CD4-positive, alpha-beta T cell treated with Interleukin-15 for 4 hours (primary cell): ENCODE data around the gene SESTD1.
"Not testable (repeated sequence)": the region's sequence is repeated elsewhere in the genome, so short reads cannot be mapped to it uniquely, and the experiment has no call there.

Experiments used
- DNase-seq: peaks from one replicate; pipeline ENCODE4 v3.0.0-alpha.2; 2020; ENCODE audit warnings: low spot score

Gene SESTD1

DNA sequence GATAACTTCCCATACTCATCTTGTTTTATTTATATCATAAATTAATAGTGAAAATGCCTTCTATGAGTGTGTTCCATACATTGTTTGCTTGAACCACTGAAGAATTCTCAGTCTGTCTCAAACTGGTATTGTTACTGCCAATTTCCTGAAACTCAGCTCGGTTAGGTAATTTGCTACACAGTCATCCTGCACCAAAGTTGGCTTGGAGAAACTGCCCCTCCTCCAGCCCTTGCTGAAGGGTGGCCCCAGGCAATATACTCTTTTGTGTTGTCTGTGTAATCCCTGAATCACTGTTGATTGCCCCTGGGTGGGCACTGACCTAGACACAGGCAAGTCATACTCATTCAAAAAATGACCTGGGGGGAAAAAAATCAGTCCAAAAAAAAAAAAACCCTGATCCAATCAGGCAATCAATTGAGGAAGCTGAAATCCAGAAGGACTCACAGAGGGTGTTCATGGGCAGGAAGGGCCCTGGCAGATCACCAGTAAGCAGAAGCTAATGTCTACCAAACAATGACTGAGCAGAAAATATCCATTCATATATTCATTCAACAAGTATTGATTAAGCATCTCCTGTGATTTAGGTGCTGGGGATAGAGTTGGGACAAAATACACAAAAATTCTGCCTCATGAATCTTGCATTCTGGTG, 3.8 kb upstream of the SESTD1 start:
- DNase-seq, result no peak

DNA sequence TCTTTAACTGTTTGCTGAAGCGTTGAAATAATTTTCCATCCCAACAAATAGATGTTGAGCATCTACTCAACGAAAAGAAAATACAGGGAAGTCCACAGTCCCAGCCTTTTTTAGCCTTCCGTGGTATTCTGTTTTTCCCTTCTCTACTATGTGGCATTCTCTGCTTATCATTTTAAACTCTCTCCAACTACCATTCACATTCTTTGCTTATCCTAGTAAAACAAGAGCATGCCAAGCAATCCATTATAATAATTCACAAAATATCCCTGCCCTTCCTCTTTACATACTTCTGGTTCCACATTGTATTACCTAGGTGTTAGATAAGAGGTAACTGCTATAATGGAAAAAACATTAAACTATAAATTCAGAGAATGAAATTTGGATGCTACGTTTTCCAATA, 1.6 kb upstream of the SESTD1 start:
- no peak for DNase-seq

DNA sequence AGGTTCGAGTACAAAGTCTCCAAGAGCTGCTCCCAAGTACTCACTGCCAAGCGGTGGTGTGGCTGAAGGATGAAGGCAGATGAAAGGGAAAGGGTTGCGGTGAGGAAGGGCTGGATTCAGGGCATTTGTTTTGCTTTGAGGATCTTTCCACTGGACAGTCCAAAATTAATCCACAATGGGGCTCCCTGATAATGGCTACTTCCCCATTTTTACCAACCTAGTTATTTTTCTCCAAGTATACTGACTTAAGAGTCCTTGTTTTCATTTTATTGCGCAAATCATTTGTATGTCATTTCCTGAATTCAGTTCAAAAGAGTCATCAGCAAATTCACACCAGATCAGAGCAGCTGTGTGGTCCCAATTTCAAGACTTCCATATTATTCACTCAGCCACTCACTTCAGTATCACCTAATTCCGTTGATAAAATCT, 464 bp upstream of the SESTD1 start:
- no peak for DNase-seq

DNA sequence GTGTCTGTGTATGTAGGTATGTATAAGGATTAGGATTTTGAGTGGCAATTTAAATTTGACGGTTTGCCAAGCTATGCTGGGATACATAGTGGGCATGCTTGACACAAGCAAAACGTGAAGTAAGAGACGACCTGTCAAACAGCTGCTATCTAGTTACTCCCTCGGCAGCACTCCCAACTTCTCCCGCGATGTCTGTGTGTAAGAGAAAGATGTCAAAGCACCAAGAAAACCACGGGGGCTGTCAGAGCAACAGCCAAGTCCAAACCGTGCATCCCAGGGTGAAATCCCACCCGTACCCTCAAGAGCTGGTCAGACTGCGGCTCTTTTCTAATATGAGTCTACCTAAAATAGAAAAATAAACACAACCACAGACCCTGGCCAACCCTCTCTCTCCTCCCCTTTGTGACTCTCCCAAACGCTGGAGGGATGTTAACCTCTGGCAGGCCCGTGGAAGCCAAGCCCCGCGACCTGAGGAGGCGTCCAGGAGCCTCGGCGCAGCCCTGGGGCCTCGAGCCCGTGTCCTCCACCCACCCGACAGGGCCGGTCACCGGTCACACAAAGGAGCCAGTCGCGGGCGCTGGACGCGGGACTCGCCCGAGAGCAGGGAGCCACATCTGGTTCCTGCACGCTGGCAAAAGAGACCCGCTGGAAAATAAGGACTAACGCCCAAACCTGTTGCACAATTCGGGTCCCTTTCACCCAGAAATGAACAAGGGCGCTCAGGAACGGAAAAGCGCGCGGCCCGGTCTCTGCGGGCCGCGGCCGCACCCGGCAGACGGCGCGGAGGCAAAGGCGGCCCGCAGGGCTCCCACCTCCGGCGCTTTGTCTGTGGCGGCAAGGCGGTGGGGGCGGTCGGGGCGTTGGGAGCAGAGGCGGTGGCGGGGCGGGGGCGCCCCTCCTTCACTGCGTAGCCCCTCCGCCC, 925 bp downstream of the SESTD1 start:
- DNase-seq, result no peak

DNA sequence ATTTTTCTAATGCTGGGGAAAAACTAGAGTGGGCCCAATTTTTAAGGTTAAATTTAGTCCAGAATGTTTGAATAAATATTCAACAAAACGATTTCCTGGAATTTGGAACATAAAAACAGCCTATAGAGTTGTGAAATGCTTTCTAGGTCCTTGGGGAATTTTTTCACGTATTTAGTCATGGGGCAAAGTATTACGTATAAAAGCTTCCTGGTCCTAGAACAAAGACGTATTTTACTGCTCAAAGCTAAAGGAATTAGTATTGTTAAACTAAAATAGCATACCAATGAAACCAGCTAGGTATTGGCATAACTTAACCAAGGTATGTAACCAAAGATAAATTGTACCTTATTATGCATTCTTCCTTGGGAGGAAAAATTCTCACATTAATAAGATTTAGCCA, 1.6 kb downstream of the SESTD1 start:
- DNase-seq, result no peak

DNA sequence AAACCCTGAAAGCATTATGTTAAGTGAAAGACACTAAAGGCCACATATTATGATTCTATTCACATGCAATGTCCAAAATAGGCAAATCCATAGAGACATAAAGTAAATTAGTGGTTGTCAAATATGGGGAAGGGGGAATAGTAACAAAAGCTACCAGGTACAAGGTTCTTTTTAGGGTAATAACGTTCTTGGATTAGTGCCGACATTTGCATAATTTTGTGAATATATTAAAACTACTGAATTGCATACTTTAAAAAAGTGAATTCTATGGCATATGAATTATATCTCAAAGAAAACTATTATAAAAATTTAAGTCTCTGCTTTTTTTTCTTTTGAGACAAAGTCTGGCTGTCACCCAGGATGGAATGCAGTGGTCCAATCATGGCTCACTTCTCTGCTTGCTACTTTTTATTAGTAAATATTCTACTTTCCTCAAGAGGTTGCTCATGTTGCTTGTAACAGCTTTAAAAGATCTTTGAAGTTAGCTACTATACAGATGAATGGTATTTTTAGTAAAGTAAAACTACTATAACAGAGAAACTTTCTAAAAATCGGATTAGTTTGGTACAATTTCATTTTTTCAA, 2.5 kb downstream of the SESTD1 start:
- DNase-seq, result no peak

DNA sequence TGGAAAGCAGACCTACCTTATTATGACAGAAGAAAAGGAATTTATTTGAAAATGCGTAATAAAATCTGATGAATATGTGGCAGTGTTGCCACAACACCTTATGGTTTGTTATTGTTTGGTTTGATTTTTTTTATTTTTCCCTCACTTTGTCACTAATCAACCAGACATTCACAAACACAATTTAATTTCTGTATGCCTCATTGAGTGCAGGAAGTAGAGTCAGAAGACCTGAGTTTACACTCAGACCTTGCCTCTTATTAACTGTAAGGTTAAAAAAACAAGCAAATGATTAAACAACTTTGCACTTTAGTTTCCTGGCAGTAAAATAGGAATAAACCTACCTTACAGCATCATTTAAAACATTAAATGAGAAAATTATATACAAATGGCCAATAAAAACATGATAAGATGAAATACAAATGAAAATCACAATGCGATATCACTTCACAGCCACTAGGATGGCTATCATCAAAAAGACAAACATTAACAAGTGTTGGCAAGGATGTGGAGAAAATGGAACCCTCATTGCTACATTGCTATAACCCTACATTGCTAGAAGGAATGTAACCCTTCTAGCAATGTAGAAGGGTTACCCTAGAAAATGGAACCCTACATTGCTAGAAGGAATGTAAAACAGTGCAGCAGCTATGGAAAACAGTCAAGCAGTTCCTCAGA, 3.3 kb downstream of the SESTD1 start:
- DNase-seq, result no peak

DNA sequence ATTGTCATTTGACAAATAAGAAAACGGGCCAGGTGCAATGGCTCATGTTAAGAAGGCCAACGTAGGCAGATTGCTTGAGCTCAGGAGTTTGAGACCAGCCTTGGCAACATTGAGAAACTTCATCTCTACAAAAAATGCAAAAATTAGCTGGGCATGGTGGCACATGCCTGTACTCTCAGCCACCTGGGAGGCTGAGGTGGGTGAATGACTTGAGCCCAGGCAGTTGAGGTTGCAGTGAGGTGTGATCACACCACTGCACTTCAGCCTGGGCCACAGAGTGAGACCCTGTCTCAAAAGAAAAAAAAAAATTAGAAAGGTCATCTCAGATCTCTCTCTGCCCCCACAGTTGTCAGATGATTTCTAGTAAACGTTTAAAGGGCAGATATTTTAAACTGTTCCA, 4.4 kb downstream of the SESTD1 start:
- DNase-seq, result no peak

DNA sequence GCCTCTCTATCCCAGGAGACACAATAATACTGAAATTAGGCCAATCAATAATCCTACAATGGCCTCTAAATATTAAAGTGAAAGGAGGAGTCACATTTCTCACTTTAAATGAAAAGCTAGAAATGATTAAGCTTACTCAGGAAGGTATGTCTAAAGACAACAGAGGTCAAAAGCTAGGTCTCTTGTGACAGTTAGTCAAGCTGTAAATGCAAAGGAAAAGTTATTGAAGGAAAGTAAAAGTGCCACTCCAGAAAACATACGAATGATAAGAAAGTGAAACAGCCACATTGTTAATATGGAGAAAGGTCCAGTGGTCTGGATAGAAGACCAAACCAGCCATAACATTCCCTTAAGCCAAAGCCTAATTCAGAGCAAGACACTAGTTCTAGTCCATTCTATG, 9.5 kb downstream of the SESTD1 start:
- DNase-seq, result no peak

DNA sequence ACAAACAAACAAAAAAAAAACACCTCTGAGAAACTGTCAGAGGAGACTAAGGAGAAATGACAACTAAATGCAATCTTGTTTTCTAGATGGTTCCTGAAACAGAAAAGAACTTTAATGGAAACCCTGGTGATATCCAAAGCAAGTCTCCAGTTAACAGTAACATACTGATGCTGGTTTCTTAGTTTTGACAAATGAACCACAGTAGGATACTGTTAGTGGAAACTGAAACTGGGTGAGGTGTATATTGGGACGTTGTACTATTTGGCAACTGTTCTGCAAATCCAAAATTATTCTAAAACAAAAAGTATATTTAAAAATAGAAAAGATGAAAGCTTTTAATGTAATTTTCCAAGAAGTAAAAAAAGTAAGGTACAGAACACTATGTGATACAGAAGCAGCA, 11.4 kb downstream of the SESTD1 start:
- no peak for DNase-seq

DNA sequence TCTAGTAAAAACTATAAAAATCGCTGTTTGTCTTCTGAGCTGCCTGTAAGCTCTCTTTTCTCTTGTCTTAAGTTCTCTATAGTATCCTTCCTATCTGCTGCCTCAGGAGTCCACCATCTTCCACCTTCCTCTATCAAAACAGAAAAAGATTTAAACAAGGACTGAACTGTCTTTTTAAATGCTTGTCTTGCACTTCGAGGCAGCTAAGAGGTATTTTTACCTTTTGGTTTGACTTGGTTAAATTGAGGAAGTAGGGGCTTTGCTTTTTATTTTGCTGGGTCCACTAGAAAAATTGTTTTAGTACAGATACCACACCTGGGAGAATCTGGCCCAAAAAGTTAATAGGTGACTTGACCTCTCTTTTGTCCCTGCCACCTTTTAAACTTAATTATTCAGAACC, 12.2 kb downstream of the SESTD1 start:
- no peak for DNase-seq

DNA sequence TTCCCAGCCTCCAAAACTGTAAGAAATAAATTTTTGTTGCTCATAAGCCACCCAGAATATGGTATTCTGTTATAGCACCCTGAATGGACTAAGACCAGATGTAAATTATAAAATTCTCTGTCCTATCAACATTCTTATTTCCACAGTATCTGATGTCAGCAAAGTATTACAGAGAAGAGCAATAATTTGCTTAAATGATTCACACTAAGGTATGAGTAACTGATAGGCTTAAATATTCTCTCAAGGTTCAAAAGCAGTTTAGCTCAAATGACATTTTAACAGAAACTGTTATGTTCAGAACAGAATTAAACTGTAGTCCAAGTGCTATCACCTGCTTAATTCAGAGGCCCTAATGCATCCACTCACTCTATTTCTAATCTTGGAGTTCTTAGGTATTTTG, 12.8 kb downstream of the SESTD1 start:
- DNase-seq, result no peak

DNA sequence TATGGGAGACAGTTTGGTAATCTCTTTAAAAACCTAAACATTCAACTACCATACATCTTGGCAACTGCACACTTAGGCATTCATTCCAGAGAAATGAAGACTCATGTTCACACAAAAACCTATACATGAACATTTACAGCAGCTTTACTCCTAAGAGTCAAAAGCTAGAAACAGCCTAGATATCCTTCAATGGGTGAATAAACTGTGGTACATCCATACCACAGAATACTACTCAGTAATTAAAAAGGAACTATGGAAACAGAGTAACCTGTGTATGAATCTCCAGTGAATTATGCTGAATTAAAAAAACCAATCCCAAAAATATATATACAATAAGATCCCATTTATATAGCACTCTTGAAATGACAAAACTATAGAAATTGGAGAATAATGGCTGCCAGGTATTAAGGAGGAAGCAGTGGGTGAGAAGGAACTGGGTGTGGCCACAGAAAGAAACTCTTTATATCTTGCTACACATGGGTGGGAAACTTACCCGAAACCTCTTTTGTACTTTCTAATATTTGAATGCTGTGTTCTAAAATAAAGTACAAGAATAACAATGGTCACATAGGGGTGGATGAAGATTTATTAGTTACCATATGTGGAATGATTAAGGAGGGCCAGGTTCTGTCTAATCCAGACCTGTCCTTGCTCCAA, 13.7 kb downstream of the SESTD1 start:
- no peak for DNase-seq

DNA sequence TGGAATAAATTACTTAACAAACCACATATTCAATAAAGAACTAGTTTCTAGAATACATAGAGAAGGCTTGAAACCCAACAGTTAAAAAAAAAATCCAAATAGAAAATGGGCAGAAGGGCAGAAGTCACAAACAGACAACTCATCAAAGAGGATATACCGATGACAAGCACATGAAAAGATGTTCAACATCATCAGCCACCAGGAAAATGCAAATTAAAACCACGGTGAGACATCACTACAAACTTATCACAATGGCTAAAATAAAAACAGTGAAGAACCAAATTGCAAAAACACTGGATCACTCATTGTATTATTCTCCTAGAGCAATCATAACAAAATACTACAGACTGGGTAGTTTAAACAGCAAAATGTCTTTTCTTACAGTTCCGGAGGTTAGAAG, 14.5 kb downstream of the SESTD1 start:
- DNase-seq, result peak; percentile 25

DNA sequence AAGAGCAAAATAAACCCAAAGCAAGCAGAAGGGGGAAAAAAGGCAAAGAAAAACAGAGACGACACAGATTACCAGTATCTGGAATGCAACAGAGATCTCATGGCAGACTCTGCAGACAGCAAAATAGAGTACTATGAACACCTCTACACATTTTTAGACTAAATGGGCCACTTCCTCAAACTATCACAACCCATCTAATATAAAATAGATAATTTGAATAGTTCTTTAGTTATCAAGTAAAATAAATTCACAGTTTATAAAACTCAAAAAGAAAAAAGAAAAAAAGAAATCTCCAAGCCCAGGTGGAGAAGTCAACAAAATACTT, 16.6 kb downstream of the SESTD1 start:
- no peak for DNase-seq

DNA sequence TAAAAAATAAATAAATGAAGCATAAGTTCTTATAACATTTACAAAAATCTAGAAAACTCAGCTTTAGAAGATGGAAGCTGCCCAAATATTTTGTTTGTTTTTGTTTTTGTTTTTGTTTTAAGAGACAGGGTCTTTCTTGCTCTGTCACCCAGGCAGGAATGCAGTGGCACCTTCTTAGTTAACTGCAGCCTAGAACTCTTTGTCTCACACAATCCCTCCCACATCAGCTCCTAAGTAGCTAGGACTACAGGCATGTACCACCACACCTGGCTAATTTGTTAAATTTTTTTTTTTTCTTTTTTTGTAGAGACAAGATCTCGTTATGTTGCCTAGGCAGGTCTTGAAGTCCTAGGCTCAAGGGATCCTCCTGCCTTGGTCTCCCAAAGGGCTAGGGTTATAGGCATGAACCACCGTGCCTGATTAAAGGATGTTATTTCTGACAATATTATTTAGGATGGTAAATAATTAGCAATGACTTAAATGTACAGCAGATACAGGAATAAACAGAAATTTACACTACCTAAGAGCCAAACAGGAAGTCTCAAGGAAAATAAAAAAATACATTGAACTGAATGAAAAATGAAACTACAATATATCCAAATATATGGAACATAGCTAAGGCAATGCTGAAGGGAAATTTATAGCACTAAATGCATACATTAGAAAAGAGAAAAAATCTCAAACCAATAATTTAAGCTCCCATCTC, 17.2 kb downstream of the SESTD1 start:
- DNase-seq, result no peak

DNA sequence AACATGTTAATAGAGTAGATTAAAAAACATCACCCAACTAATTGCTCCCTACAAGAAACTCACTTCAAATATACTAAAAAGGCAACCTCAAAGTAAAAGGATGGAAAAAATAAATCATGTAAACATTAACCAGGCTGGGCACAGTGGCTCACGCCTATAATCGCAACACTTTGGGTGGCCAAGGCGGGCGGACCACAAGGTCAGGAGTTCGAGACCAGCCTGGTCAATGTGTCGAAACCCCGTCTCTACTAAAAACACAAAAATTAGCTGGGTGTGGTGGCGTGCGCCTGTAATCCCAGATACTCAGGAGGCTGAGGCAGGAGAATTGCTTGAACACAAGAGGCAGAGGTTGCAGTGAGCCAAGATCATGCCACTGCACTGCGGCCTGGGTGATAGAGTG, 18.8 kb downstream of the SESTD1 start:
- not testable (repeated sequence) for DNase-seq

DNA sequence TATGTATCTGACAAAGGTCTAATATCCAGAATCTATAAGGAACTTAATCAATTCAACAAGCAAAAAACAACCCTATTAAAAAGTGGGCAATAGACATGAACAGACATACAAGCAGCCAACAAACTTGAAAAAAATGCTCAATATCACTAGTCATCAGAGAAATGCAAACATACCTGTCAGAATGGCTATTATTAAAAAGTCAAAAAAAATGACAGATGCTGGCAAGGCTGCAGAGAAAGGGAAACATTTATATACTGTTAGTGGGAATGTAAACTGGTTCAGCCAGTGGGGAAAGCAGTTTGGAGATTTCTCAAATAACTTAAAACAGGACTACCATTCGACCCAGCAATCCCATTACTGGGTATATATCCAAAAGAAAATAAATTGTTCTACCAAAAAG, 21.6 kb downstream of the SESTD1 start:
- DNase-seq, result no peak

DNA sequence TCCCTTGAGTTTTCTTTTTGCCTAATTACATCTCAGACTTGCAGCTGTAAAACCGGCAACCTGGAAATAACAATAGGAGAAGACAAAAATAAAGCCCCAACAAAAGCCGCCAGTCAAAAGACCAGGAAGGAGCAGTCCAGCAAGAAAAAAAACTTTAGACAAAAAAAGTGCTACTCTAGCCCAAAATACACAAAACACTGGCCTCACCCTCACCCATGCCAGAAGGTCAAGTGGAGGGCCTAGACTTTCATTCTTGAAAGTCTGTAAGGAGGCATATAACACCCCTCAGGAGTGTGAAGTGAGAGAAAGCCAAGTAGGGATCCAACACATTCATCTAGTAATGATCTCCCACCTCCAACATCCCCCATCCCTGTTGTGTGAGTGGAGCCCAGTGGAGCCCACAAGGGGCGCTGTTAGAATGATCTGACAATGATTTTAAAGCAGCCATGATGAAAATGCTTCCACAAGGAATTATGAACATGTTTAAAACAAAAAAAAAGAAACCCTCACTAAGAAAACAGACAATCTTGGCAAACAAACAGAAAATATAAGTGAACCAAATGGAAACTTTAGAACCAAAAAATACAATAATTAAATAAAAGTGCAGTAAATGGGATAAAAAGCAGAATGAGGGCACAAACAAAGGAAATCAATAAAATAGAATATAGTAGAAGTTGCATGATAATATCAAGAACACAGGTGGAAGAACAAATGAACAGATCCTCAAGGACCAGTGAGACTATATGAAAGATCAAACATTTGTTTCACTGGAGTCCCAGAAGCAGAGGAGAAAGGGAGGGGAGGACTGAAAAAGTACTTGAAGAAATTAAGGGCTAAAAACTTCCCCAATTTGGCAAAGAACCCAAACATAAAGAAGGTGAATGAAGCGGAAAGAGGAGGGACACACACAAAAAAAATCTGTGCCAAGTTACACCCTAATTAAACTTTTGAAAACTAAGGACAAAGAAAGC, 23.9 kb downstream of the SESTD1 start:
- no peak for DNase-seq

DNA sequence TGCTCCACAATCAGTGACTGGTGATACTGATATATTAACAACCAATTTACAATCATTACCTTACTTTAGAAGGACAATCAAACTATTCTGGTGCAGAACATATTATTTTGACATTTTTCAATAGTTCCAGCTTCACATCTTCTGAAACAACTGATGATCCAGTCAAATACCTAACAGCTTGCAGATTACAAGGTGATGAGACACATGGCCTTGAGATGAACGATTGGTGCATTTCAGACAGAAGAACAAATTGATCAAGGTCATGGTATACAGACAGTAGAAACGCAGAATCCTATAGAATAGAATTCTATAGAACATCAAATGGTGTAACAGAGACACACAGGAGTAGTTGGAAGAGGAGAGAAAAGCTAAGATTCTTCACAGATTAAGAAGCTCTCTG, 24.8 kb downstream of the SESTD1 start:
- no peak for DNase-seq
